H9 (cell line): ENCODE data around the gene ACTN4. TPM values are rescaled to one million over a fixed set of nuclear protein-coding genes. Genes with fewer than 3 reads are reported as not detected.
A peak's percentile ranks its signal among the peaks of the same experiment; 100 is the strongest.

Experiments used
- DNase-seq: peaks from one replicate; pipeline ENCODE4 v3.0.0-alpha.2; 2017
- H2AFZ ChIP-seq: one replicate; pipeline ENCODE4 v1.6.1; 2013; ENCODE audit warnings: mild to moderate bottlenecking, low read length, control low read depth, moderate library complexity
- H2AK5ac ChIP-seq: 2 replicates; pipeline ENCODE4 v1.6.1; 2013; ENCODE audit warnings: low read length, control low read depth, mixed read lengths; ENCODE audit not compliant: insufficient read length
- H2BK120ac ChIP-seq: one replicate; pipeline ENCODE4 v1.6.1; 2013; ENCODE audit warnings: low read depth, mild to moderate bottlenecking, low read length, control low read depth, inconsistent platforms; ENCODE audit not compliant: poor library complexity, severe bottlenecking
- H2BK12ac ChIP-seq: 2 replicates; pipeline ENCODE4 v1.6.1; 2013; ENCODE audit warnings: low read length, control low read depth, mixed read lengths, low read depth; ENCODE audit not compliant: insufficient read length
- H2BK15ac ChIP-seq: 2 replicates; pipeline ENCODE4 v1.6.1; 2013; ENCODE audit warnings: low read depth, low read length, control low read depth
- H2BK20ac ChIP-seq: one replicate; pipeline ENCODE4 v1.6.1; 2013; ENCODE audit warnings: low read depth, mild to moderate bottlenecking, low read length, control low read depth, inconsistent platforms; ENCODE audit not compliant: poor library complexity, severe bottlenecking
- H2BK5ac ChIP-seq: 2 replicates; pipeline ENCODE4 v1.6.1; 2013; ENCODE audit warnings: low read length, control low read depth, mixed read lengths; ENCODE audit not compliant: insufficient read length
- H3K14ac ChIP-seq: 2 replicates; pipeline ENCODE4 v1.6.1; 2013; ENCODE audit warnings: low read length, control low read depth; ENCODE audit not compliant: insufficient read depth
- H3K18ac ChIP-seq: 2 replicates; pipeline ENCODE4 v1.6.1; 2013; ENCODE audit warnings: low read depth, mild to moderate bottlenecking, mixed read lengths, low read length, control low read depth; ENCODE audit not compliant: insufficient read length
- H3K23ac ChIP-seq: 2 replicates; pipeline ENCODE4 v1.6.1; 2013; ENCODE audit warnings: low read length, control low read depth, mixed read lengths, low read depth; ENCODE audit not compliant: insufficient read length
- H3K23me2 ChIP-seq: 2 replicates; pipeline ENCODE4 v1.6.1; 2013; ENCODE audit warnings: low read depth, mild to moderate bottlenecking, mixed read lengths, low read length, control low read depth; ENCODE audit not compliant: insufficient read length, poor library complexity, severe bottlenecking
- H3K27ac ChIP-seq: 2 replicates; pipeline ENCODE4 v1.5.1; 2013; ENCODE audit warnings: low read length, control low read depth, mixed read lengths, low read depth; ENCODE audit not compliant: insufficient read length
- H3K27me3 ChIP-seq: 2 replicates; pipeline ENCODE4 v1.6.1; 2013; ENCODE audit warnings: low read length, control low read depth, inconsistent platforms; ENCODE audit not compliant: insufficient read depth
- H3K4ac ChIP-seq: 2 replicates; pipeline ENCODE4 v1.6.1; 2013; ENCODE audit warnings: low read depth, mild to moderate bottlenecking, control low read depth, inconsistent platforms, low read length, moderate library complexity
- H3K4me1 ChIP-seq: 2 replicates; pipeline ENCODE4 v1.6.1; 2013; ENCODE audit warnings: low read length, control low read depth, inconsistent platforms; ENCODE audit not compliant: insufficient read depth
- H3K4me2 ChIP-seq: 2 replicates; pipeline ENCODE4 v1.6.1; 2013; ENCODE audit warnings: low read length, control low read depth, mixed read lengths; ENCODE audit not compliant: insufficient read length, insufficient read depth
- H3K56ac ChIP-seq: 2 replicates; pipeline ENCODE4 v1.6.1; 2013; ENCODE audit warnings: low read depth, mild to moderate bottlenecking, mixed read lengths, low read length, control low read depth; ENCODE audit not compliant: insufficient read length
- H3K79me1 ChIP-seq: 2 replicates; pipeline ENCODE4 v1.6.1; 2013; ENCODE audit warnings: low read depth, mild to moderate bottlenecking, moderate library complexity, low read length, control low read depth, inconsistent platforms; ENCODE audit not compliant: insufficient read depth, poor library complexity, severe bottlenecking
- H3K79me2 ChIP-seq: 2 replicates; pipeline ENCODE4 v1.6.1; 2013; ENCODE audit warnings: low read length, control low read depth, inconsistent platforms; ENCODE audit not compliant: insufficient read depth
- H3K9ac ChIP-seq: 2 replicates; pipeline ENCODE4 v1.6.1; 2013; ENCODE audit warnings: low read length, control low read depth, mixed read lengths; ENCODE audit not compliant: insufficient read length; ENCODE audit errors: extremely low read depth
- H3K9me3 ChIP-seq: one replicate; pipeline ENCODE4 v1.6.1; 2013; ENCODE audit warnings: low read depth, low read length, inconsistent platforms; ENCODE audit not compliant: control insufficient read depth
- H3T11ph ChIP-seq: one replicate; pipeline ENCODE4 v1.6.1; 2013; ENCODE audit warnings: mild to moderate bottlenecking, low read length, control low read depth, inconsistent platforms
- H4K20me1 ChIP-seq: one replicate; pipeline ENCODE4 v1.6.1; 2013; ENCODE audit not compliant: control insufficient read depth, insufficient read length, insufficient read depth
- H4K5ac ChIP-seq: 2 replicates; pipeline ENCODE4 v1.6.1; 2013; ENCODE audit warnings: low read depth, mild to moderate bottlenecking, mixed read lengths, low read length, control low read depth; ENCODE audit not compliant: insufficient read length
- H4K8ac ChIP-seq: replicated peaks from 2 replicates; pipeline ENCODE4 v1.6.1; 2013; ENCODE audit warnings: low read length, control low read depth, mixed read lengths, low read depth; ENCODE audit not compliant: insufficient read length
- H4K91ac ChIP-seq: 2 replicates; pipeline ENCODE4 v1.6.1; 2013; ENCODE audit warnings: low read depth, mild to moderate bottlenecking, moderate library complexity, mixed read lengths, low read length, control low read depth; ENCODE audit not compliant: insufficient read length
- H3K27ac Mint-ChIP-seq, 3 experiments: 2 replicates in 2 of 3; 3 replicates in 1 of 3; pipeline ENCODE4 v1.8.0; 2020 to 2021; ENCODE audit warnings: mixed read lengths in 3 of 3, mild to moderate bottlenecking in 1 of 3, moderate library complexity in 1 of 3
- H3K27me3 Mint-ChIP-seq: 2 replicates; pipeline ENCODE4 v1.8.0; 2021; ENCODE audit warnings: low read depth, mild to moderate bottlenecking, moderate library complexity, mixed read lengths
- H3K36me3 Mint-ChIP-seq, 3 experiments: 2 replicates in 2 of 3; 3 replicates in 1 of 3; pipeline ENCODE4 v1.8.0; 2020 to 2021; ENCODE audit warnings: low read depth in 3 of 3, mixed read lengths in 3 of 3; ENCODE audit not compliant: insufficient read depth in 1 of 3
- H3K4me1 Mint-ChIP-seq, 2 experiments: 2 replicates each; pipeline ENCODE4 v1.8.0; 2020; ENCODE audit warnings: mixed read lengths in 2 of 2
- H3K4me3 Mint-ChIP-seq, 2 experiments: 2 replicates in 1 of 2; 3 replicates in 1 of 2; pipeline ENCODE4 v1.8.0; 2020 to 2021; ENCODE audit warnings: mild to moderate bottlenecking in 2 of 2, mixed read lengths in 2 of 2, moderate library complexity in 1 of 2
- H3K9me3 Mint-ChIP-seq, 2 experiments: 2 replicates in 1 of 2; 3 replicates in 1 of 2; pipeline ENCODE4 v1.8.0; 2020; ENCODE audit warnings: mild to moderate bottlenecking in 2 of 2, mixed read lengths in 2 of 2, moderate library complexity in 1 of 2
- CTCF ChIP-seq: fragments of 200-600 bp; sonication (generic); conservative IDR thresholded peaks from 3 replicates; pipeline ENCODE4 v1.8.0; 2021; ENCODE audit warnings: antibody characterized with exemption, mild to moderate bottlenecking
- WGBS: extraction: QIAGEN DNeasy Blood & Tissue Kit; methylation state at CpG from one replicate; pipeline ENCODE4 v1.1.7; 2013; ENCODE audit warnings: missing lambda C conversion rate, low lambda C conversion rate, mixed read lengths; ENCODE audit not compliant: insufficient read length; ENCODE audit errors: extremely low coverage; 5-methylcytosine and 5-hydroxymethylcytosine counted together
- total RNA-seq: library from RNA; stranded (reverse); gene quantifications from 2 replicates; pipeline ENCODE4 v1.2.1, GENCODE V29; 2021

Gene ACTN4
- total RNA-seq, 1 experiment from 2014 or later, result 369 TPM

GRCh38 chr19:38710416-38710702 is 62.9 kb downstream of the ACTN4 start:
- Histone ChIP-seq H2BK15ac (no peak overlapping the region), H3K9ac (no peak overlapping the region), H3K14ac (no peak overlapping the region), H3K4me2 (no peak overlapping the region), H4K91ac (no peak overlapping the region), H2BK12ac (no peak overlapping the region), H4K8ac (no peak overlapping the region), H4K20me1 (no peaks in the 10 kb centered on the region), H3K23ac (no peak overlapping the region), H2AFZ (no peak overlapping the region), H2BK120ac (no peak overlapping the region), H3K79me2 (no peaks in the 10 kb centered on the region), H3K4me1 (no peaks in the 10 kb centered on the region), H2BK20ac (no peak overlapping the region), H4K5ac (no peak overlapping the region), H3K4ac (no peak overlapping the region), H3K56ac (no peak overlapping the region), H3K79me1 (no peaks in the 10 kb centered on the region), H2AK5ac (no peak overlapping the region), H3T11ph (no peak overlapping the region), H3K9me3 (no peaks in the 10 kb centered on the region), H3K23me2 (no peaks in the 10 kb centered on the region), H3K27ac (no peak overlapping the region), H3K27me3 (no peaks in the 10 kb centered on the region), H2BK5ac (no peak overlapping the region), H3K18ac (no peak overlapping the region)
- H3K4me1 Mint-ChIP-seq, result 0 out of 4 replicates have a peak, but pooled peaks cover 0 to 2% of the 10 kb centered on the region in 2 experiments
- no peaks in the 10 kb centered on the region for H3K9me3 Mint-ChIP-seq
- no peak for TF ChIP-seq CTCF
- peak overlapping the region; percentile 75 to 87 (median 77); a peak in 5 of 7 replicates for H3K27ac Mint-ChIP-seq
- DNase-seq, result no peak
- H3K27me3 Mint-ChIP-seq, result no peaks in the 10 kb centered on the region; the same call in 1 of the 2 replicates
- no peak overlapping the region; a peak in 1 of 5 replicates for H3K4me3 Mint-ChIP-seq
- peaks cover 46 to 83% (median 77%) of the 10 kb centered on the region in 3 experiments for H3K36me3 Mint-ChIP-seq
- no CpG with 5 or more reads among the region's 2 CpGs for WGBS
